Activated CD4-positive, alpha-beta T cell treated with anti-CD3 and anti-CD28 coated beads, Interleukin-2, amount 50 U/mL, for 24 hours (primary cell): ENCODE results near the gene TET2.

Experiments used
- DNase-seq, 2 donors: peaks; one replicate each; pipeline ENCODE4 v3.0.0-alpha.2; 2020; ENCODE audit warnings: low read depth in 1 of 2, low spot score in 1 of 2

The TET2 gene

DNA sequence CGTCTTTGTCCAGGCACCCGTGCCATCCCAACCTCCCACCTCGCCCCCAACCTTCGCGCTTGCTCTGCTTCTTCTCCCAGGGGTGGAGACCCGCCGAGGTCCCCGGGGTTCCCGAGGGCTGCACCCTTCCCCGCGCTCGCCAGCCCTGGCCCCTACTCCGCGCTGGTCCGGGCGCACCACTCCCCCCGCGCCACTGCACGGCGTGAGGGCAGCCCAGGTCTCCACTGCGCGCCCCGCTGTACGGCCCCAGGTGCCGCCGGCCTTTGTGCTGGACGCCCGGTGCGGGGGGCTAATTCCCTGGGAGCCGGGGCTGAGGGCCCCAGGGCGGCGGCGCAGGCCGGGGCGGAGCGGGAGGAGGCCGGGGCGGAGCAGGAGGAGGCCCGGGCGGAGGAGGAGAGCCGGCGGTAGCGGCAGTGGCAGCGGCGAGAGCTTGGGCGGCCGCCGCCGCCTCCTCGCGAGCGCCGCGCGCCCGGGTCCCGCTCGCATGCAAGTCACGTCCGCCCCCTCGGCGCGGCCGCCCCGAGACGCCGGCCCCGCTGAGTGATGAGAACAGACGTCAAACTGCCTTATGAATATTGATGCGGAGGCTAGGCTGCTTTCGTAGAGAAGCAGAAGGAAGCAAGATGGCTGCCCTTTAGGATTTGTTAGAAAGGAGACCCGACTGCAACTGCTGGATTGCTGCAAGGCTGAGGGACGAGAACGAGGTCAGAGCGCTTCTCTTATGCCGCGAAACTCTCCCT is at the start of gene TET2:
Gene TET2, plus strand, starts transcription at position 601 of the 740 bp plus-strand sequence. CDS start 87,067 bp downstream, outside the sequence.
- DNase-seq = peak; percentile 62 to 80

GRCh38 chr4:105102016-105102415 is 44.7 kb upstream of the TET2 start:
- no peak for DNase-seq

GRCh38 chr4:105106426-105106825 is 40.2 kb upstream of the TET2 start:
- no peak for DNase-seq

- no peak for DNase-seq
Observed at GRCh38 chr4:105107095-105107856, 39.4 kb upstream of the TET2 start.

DNA sequence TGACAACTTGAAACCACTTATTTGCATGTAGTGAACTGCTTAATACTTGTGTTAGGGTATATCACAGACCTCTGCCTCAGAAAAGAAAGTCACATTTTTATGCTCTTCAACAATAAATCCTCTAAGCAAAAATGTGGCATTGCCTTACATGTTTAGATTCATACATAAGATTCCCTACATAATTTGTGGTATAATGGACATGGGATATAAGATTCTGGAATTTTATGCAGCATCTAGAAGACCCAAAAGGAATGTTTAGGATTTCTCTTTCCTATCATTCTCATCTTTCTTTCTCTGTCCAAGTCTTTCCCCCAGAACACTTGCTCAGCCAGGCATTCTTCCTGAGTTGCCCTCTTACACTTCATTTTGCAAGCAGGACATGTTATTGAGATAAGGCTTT is 37.7 kb upstream of the TET2 start:
- no peak for DNase-seq

GRCh38 chr4:105112274-105112673 is 34.4 kb upstream of the TET2 start:
- DNase-seq = no peak

DNA sequence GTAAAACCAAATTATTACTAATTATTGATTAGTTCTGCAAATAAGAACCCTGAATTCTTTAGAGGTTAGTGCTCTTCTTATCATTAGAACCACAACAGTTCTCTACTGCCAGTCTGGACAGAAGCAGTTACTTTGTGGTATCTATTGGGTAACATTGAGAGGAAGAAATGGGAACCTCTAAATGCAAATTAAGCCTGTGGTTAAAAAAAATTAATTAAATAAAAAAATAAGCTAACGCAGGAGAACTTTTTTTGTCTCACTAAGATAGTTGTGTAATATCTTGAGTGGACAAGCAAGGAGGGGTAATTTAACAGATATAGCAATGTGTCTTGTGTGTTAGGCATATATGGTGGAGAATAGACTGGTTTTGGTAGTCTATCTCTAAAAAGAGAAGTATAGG is 32.9 kb upstream of the TET2 start:
- DNase-seq = no peak

GRCh38 chr4:105116616-105117319 is 29.9 kb upstream of the TET2 start:
- no peak for DNase-seq

DNA sequence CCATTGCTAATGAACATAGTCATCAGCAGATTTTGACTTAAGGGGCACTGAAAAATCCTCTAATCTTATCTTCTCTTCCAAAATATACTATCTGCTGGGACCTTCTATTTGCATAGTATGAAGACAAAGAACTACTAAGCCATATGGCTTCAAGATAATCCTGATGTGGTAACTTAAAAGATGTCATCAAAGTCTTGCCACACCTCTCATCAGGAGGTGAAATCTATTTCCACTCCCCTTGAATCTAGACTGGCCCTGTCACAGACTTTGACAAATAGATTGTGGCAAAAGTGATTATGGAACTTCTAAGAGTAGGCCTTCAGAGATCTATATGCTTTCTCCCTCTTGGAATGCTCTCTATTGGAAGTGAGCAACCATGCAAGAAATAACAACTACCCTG is 27.3 kb upstream of the TET2 start:
- DNase-seq = no peak

DNA sequence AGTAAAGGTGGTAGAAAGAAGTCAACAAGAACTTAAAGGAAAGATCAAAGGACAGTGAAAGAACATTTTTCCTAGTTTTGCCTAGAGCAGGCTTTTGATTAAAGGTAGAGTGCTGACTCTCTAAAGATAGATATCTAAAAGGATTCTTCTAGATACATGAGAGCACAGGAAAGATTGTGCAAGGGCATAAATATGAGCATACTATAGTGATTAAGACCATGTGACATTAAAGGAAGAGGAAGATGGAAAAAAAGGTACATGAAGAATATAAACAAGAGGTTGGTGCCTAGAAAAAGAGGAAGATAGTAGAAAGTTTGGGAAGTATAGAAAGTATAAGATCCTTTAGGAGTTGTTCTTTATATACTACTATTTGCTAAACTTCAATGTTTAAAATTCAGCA is 26.1 kb upstream of the TET2 start:
- DNase-seq = no peak

GRCh38 chr4:105122350-105122749 is 24.3 kb upstream of the TET2 start:
- no peak for DNase-seq

GRCh38 chr4:105126311-105127169 is 20.1 kb upstream of the TET2 start:
- DNase-seq = no peak

DNA sequence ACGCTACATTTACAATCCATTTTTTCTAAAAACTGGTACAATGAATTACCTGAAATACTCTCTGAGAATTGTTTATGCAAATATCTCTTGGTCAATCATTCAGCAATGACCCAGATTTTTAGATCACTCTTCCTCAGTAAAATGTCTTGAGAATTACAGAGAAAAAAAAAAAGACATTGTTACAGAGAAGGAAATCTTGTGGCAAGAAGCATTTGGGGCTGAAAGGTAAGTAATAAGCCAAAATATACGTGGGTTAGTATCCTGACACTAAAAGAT is 19.6 kb upstream of the TET2 start:
- DNase-seq = no peak

DNA sequence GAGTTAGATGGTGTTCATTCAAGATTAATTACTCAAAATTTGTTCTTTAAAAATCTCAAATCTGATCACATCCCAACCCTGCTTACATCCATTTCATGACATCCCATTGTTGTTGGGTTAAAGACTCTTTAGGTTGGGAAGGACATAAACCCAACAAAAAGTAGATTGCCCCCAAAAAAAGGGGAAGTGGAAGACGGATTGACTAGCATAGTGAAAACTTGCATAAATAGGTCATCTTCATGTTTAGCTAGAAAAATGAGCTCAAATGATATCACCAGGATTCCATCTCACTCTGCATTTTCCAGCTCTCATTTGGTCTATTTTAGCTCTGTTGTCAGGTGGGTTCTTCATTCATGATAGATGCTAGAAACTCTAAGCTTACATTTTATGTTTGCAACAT is 18.5 kb upstream of the TET2 start:
- DNase-seq = no peak

GRCh38 chr4:105129286-105130040 is 17.2 kb upstream of the TET2 start:
- no peak for DNase-seq

DNA sequence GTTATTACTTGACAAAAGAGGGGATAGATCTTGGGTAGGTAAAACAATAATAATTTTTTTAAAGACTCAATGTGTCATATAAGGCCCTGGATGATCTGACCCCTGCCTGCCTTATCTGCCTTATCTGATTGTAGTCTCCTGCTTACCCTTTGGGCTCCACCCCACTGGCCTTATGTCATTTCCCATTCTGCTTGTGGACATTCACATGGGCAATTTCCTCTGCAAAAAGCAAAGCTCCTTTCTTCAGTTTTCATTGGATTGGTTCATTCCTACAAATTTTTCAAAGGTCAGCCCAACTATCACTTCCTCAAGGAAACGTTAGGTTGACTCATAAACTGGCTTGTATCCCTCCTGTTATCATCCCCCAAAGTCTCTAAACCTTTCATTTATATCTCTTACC is 15.7 kb upstream of the TET2 start:
- DNase-seq = no peak

- DNase-seq = no peak
Observed at GRCh38 chr4:105133976-105134375, 12.7 kb upstream of the TET2 start.

DNA sequence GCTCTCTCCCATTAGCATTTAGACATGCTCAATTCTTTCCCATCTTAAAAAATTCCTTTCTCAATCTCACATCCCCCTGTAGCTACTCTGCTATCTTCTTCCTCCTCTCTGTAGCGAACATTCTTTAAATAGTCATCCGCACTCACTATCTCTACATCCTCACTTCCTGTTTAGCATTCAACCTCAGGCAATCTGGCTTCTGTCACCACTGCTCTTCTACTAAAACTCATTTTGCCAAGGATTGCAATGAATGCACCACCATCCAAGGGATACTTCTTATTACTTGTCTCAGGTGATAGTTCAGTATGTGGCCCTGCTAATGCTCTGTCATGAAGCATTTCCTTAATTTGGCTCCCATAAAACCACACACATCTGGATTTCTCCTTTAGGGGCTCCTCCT is 10.9 kb upstream of the TET2 start:
- DNase-seq = no peak

- DNase-seq = no peak
Observed at GRCh38 chr4:105137121-105137875, 9.4 kb upstream of the TET2 start.

DNA sequence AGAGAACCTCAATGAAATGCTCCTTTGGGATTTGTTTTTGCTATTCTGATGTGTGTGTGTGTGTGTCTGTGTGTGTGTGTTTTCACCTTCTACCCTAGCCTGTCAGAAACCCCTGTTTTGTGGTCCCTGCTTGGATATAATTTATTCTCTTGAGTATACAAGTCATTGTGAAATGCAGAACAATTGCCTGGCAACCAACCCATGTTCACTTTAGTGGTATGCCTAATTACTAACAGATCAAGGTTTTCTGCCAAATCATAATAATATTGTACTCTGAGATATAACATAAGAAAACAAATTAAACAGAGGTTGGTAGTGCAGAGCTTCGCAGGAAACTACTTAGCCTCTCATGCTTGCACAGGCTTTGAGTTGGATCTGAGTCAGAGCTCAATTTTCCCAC is 7.0 kb upstream of the TET2 start:
- no peak for DNase-seq
